K562 (cell line): ENCODE measurements around the gene SLC25A1. TPM values are rescaled to one million over a fixed set of nuclear protein-coding genes. Genes with fewer than 3 reads are reported as not detected.
A peak's percentile ranks its signal among the peaks of the same experiment; 100 is the strongest.

Experiments
- ATAC-seq: fragments of 200-7000 bp; cut with Tn5 transposase; 3 replicates; pipeline ENCODE4 v1.9.1; 2020; ENCODE audit warnings: moderate library complexity
- BruUV-seq: library from RNA; stranded (reverse); fragments of 400-500 nt; replicated peaks from 2 replicates; lab custom pipeline; 2021; lab: Mats Ljungman, UMichigan
- CTCF ChIA-PET: fragments of 300-600 bp; formaldehyde crosslinking; extraction: SDS; loops from one replicate; lab custom pipeline; 2021; ENCODE audit warnings: low intra/inter-chr PET ratio; lab: Yijun Ruan, JAX
- POLR2A ChIA-PET: fragments of 300-600, 350-650 bp; sonication (Branson Sonifier 250); formaldehyde crosslinking; extraction: SDS; loops from one replicate; lab custom pipeline; 2021; ENCODE audit warnings: antibody characterized with exemption, inconsistent platforms; lab: Yijun Ruan, JAX
- DNase-seq, 4 experiments: peaks; one replicate each; pipeline versions ENCODE4 v3.0.0 to v3.0.0-alpha.2; 2011 to 2018; ENCODE audit warnings: low spot score in 3 of 4, mixed read lengths in 3 of 4; ENCODE audit errors: extremely low read depth in 1 of 4
- FAIRE-seq: peaks from 2 replicates; lab custom pipeline; 2011; peaks lifted over from hg19 to GRCh38; lab: Jason Lieb, UNC
- H2AFZ ChIP-seq: 2 replicates; pipeline ENCODE4 v1.6.0; 2011; ENCODE audit warnings: low read depth, low read length, control low read depth, inconsistent platforms
- H3K27ac ChIP-seq: fragments of 200-600 bp; 3 replicates; pipeline ENCODE4 v1.8.0; 2011; ENCODE audit warnings: low read depth, mild to moderate bottlenecking, control low read depth, inconsistent platforms, low read length, moderate library complexity, mixed read lengths; ENCODE audit errors: extremely low read depth
- H3K27me3 ChIP-seq, 2 experiments: fragments of 300-600 bp in 1 of 2; 2 replicates in 1 of 2; 3 replicates in 1 of 2; pipeline versions ENCODE4 v1.6.0 to v1.8.0; 2011; ENCODE audit warnings: inconsistent platforms in 2 of 2, low read length in 2 of 2, mild to moderate bottlenecking in 1 of 2, mixed read lengths in 1 of 2, moderate library complexity in 1 of 2; ENCODE audit not compliant: control insufficient read depth in 2 of 2, insufficient read depth in 2 of 2
- H3K36me3 ChIP-seq: fragments of 300-600 bp; 3 replicates; pipeline ENCODE4 v1.8.0; 2011; ENCODE audit warnings: mild to moderate bottlenecking, low read length, inconsistent platforms; ENCODE audit not compliant: control insufficient read depth, insufficient read depth
- H3K4me1 ChIP-seq, 2 experiments: fragments of 200-600 bp in 1 of 2; replicated peaks in 1 of 2; 2 replicates in 1 of 2; 3 replicates in 1 of 2; pipeline versions ENCODE4 v1.5.1 to v1.8.0; 2011; ENCODE audit warnings: inconsistent platforms in 2 of 2, low read length in 2 of 2, mild to moderate bottlenecking in 1 of 2, mixed read lengths in 1 of 2, moderate library complexity in 1 of 2; ENCODE audit not compliant: control insufficient read depth in 2 of 2, insufficient read depth in 2 of 2
- H3K4me2 ChIP-seq: 2 replicates; pipeline ENCODE4 v1.6.1; 2011; ENCODE audit warnings: low read length, control low read depth, inconsistent platforms, mixed read lengths; ENCODE audit not compliant: insufficient read depth
- H3K4me3 ChIP-seq: fragments of 200-600 bp; sonication (generic), shearing (Covaris generic); 2 replicates; pipeline ENCODE4 v1.5.1; 2016; ENCODE audit warnings: control low read depth, inconsistent platforms
- H3K79me2 ChIP-seq: fragments of 200-600 bp; 3 replicates; pipeline ENCODE4 v1.8.0; 2011; ENCODE audit warnings: low read length, inconsistent platforms; ENCODE audit not compliant: control insufficient read depth, insufficient read depth
- H3K9ac ChIP-seq, 2 experiments: 2 replicates each; pipeline versions ENCODE4 v1.6.0 to v1.6.1; 2011; ENCODE audit warnings: low read depth in 2 of 2, low read length in 2 of 2, control low read depth in 1 of 2, inconsistent platforms in 1 of 2, mild to moderate bottlenecking in 1 of 2, mixed read lengths in 1 of 2; ENCODE audit not compliant: insufficient read depth in 1 of 2
- H3K9me1 ChIP-seq: one replicate; pipeline ENCODE4 v1.6.0; 2011; ENCODE audit warnings: inconsistent platforms, mild to moderate bottlenecking, low read length, moderate library complexity; ENCODE audit not compliant: control insufficient read depth, insufficient read depth
- H3K9me3 ChIP-seq: replicated peaks from 2 replicates; pipeline ENCODE4 v1.5.1; 2011; ENCODE audit warnings: low read depth, low read length, inconsistent platforms; ENCODE audit not compliant: control insufficient read depth, insufficient read depth
- H4K20me1 ChIP-seq: replicated peaks from 2 replicates; pipeline ENCODE4 v1.6.1; 2011; ENCODE audit warnings: low read length, inconsistent platforms, mixed read lengths; ENCODE audit not compliant: control insufficient read depth, insufficient read depth
- HDAC8 ChIP-seq: fragments of 450-650 bp; IDR thresholded peaks from 2 replicates; pipeline ENCODE4 v1.6.1; 2016; ENCODE audit warnings: mild to moderate bottlenecking, missing genetic modification characterization, moderate library complexity, missing compliant biosample characterization
- U2AF1 ChIP-seq: fragments of 200-400 bp; formaldehyde crosslinking; optimal IDR thresholded peaks from 2 replicates; pipeline ENCODE3; 2017; ENCODE audit warnings: mild to moderate bottlenecking, low read depth, low read length, moderate library complexity
- ZBED1 ChIP-seq: IDR thresholded peaks from 2 replicates; pipeline ENCODE4 v1.6.1; 2014
- ZKSCAN3 ChIP-seq: fragments of 250-450 bp; sonication (Bioruptor Pico); IDR thresholded peaks from 2 replicates; pipeline ENCODE4 v1.4.0; 2020
- ZNF212 ChIP-seq: fragments of 450-650 bp; formaldehyde crosslinking; IDR thresholded peaks from 2 replicates; pipeline ENCODE4 v1.4.0; 2020; ENCODE audit warnings: mild to moderate bottlenecking
- ZNF398 ChIP-seq: fragments of 250-450 bp; sonication (Bioruptor Pico); IDR thresholded peaks from 2 replicates; pipeline ENCODE4 v1.8.0; 2021; ENCODE audit warnings: moderate library complexity, mild to moderate bottlenecking, inconsistent platforms
- ZNF830 ChIP-seq: fragments of 250-450 bp; sonication (Bioruptor Pico); IDR thresholded peaks from 2 replicates; pipeline ENCODE4 v1.5.0; 2021; ENCODE audit warnings: mild to moderate bottlenecking
- WGBS: fragments of 100-300 bp; shearing (Covaris generic); methylation state at CpG from one replicate; pipeline ENCODE4 v1.1.6; 2016; ENCODE audit warnings: low coverage, mixed read lengths; ENCODE audit not compliant: insufficient coverage; ENCODE audit errors: missing lambda C conversion rate; 5-methylcytosine and 5-hydroxymethylcytosine counted together
- in situ Hi-C: fragments of 300-500 bp; cut with MboI; formaldehyde crosslinking; loops from 4 replicates; pipeline ENCODE4 v1.15.0; 2018; ENCODE audit warnings: inconsistent platforms, mixed read lengths
- intact Hi-C: fragments of 100-400 bp; cut with micrococcal nuclease; formaldehyde crosslinking; loops from 2 replicates; pipeline ENCODE4 v1.14.2; 2022
- polyA plus RNA-seq, 8 experiments: library from polyadenylated mRNA; depleted of rRNA in 4 of 8; stranded (reverse) in 5 of 8; unstranded in 3 of 8; fragments of >200 nt; fragmentation: Nextera tagmentation in 2 of 8; fragmentation: Illumina TruSeq in 1 of 8; extraction: Ambion mirVana in 2 of 8; extraction: Trizol in 1 of 8; gene quantifications; 2 replicates each; pipeline versions ENCODE4 v1.2.1 to v1.2.3, GENCODE V29; 2011 to 2014; ENCODE audit warnings: inconsistent platforms in 1 of 8, missing spikeins in 1 of 8
- total RNA-seq, 7 experiments: library from RNA; depleted of rRNA in 6 of 7; stranded (reverse); fragments of >200 nt in 6 of 7; fragmentation: Illumina TruSeq in 2 of 7; extraction: Trizol in 2 of 7; gene quantifications; 2 replicates each; pipeline versions ENCODE4 v1.2.1 to v1.2.3, GENCODE V29; 2011 to 2021; ENCODE audit warnings: low replicate concordance in 1 of 7
- TF ChIP-seq, protein P1 (sequence below): fragments of 250-450 bp; sonication (Bioruptor Pico); IDR thresholded peaks from 2 replicates; pipeline ENCODE4 v1.5.0; 2021; ENCODE audit warnings: mild to moderate bottlenecking, borderline replicate concordance

Gene SLC25A1
- total and polyA plus RNA-seq, 9 of the 15 experiments (the other 6 are each of a cell fraction or from before 2014, with no cell fraction given), result 11.0 to 408 (median 110) TPM

- TF ChIP-seq ZBED1, result peak; percentile 15; the same call in 1 of the 2 replicates
- no peak for TF ChIP-seq U2AF1
- TF ChIP-seq, all 486 proteins: peak for 11
Measured at GRCh38 chr22:19194766-19195536, 16.4 kb upstream of the SLC25A1 start (continued).

DNA sequence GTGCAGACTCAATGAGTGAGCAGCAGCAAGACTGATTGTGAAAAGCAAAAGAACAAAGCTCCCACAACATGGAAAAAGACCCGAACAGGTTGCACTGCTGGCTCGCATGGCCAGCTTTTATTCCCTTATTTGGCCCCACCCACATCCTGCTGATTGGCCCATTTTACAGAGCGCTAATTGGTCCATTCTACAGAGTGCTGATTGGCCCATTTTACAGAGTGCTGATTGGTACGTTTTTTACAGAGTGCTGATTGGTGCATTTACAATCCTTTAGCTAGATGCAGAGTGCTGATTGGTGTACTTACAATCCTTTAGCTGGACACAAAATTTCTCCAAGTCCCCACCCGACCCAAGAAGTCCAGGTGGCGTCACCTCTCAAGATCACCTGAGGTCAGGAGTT lies 15.3 kb upstream of the SLC25A1 start:
- Histone ChIP-seq H3K4me2 (no peak overlapping the region), H4K20me1 (no peaks in the 10 kb centered on the region; the same call in 1 of the 2 replicates), H3K9me3 (peaks cover 5% of the 10 kb centered on the region), H3K4me1 (peaks cover 0 to 6% of the 10 kb centered on the region in 2 experiments; a peak in 3 of 5 replicates), H3K36me3 (no peaks in the 10 kb centered on the region), H3K4me3 (no peak overlapping the region), H3K9me1 (no peaks in the 10 kb centered on the region), H3K27me3 (peaks cover 66 to 82% of the 10 kb centered on the region in 2 experiments), H3K79me2 (no peaks in the 10 kb centered on the region), H2AFZ (0 out of 2 replicates have a peak overlapping the region, but pooled peaks have one; percentile 11), H3K27ac (no peak overlapping the region), H3K9ac (no peak overlapping the region)
- in situ Hi-C loops (no loop called here), intact Hi-C loops (loop anchor here (2.0 kb wide), 1 partner anchor 49 kb away; the partner anchor contains the start of gene ESS2)
- CTCF ChIA-PET, result no interaction called here
- peak in 1 of 4 experiments; percentile 51 for DNase-seq
- whole genome bisulfite sequencing, result 31% methylated on average over 6 of the region's 6 CpGs
- FAIRE-seq, result peak; percentile 74
- peak; percentile 29 for ATAC-seq
- POLR2A ChIA-PET, result interaction anchor here (0.6 to 10.0 kb wide), 13 partner anchors 8 to 1045 kb away, joined by 3 to 191 read pairs (median 3); partner anchors contain the start of genes HIRA and SLC25A1
- no TSS peak for BruUV-seq
- TF ChIP-seq ZKSCAN3 (no peak), ZNF830 (CRISPR knock-in tag) (no peak), ZNF398 (CRISPR knock-in tag) (no peak), HDAC8 (tag) (no peak), ZNF212 (CRISPR knock-in tag) (no peak)
- TF ChIP-seq, protein P1, sequence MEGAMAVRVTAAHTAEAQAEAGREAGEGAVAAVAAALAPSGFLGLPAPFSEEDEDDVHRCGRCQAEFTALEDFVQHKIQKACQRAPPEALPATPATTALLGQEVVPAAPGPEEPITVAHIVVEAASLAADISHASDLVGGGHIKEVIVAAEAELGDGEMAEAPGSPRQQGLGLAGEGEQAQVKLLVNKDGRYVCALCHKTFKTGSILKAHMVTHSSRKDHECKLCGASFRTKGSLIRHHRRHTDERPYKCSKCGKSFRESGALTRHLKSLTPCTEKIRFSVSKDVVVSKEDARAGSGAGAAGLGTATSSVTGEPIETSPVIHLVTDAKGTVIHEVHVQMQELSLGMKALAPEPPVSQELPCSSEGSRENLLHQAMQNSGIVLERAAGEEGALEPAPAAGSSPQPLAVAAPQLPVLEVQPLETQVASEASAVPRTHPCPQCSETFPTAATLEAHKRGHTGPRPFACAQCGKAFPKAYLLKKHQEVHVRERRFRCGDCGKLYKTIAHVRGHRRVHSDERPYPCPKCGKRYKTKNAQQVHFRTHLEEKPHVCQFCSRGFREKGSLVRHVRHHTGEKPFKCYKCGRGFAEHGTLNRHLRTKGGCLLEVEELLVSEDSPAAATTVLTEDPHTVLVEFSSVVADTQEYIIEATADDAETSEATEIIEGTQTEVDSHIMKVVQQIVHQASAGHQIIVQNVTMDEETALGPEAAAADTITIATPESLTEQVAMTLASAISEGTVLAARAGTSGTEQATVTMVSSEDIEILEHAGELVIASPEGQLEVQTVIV (CRISPR knock-in tag), result no peak
